Stimulated activated CD4-positive, alpha-beta T cell treated with anti-CD3 and anti-CD28 coated beads, Interleukin-15, amount 100 ng/mL, for 48 hours (primary cell): ENCODE measurements around the gene MVK.

ENCODE experiments used
- DNase-seq, 2 donors: peaks; one replicate each; pipeline ENCODE4 v3.0.0-alpha.2; 2020; ENCODE audit warnings: low read depth in 2 of 2

MVK gene

DNA sequence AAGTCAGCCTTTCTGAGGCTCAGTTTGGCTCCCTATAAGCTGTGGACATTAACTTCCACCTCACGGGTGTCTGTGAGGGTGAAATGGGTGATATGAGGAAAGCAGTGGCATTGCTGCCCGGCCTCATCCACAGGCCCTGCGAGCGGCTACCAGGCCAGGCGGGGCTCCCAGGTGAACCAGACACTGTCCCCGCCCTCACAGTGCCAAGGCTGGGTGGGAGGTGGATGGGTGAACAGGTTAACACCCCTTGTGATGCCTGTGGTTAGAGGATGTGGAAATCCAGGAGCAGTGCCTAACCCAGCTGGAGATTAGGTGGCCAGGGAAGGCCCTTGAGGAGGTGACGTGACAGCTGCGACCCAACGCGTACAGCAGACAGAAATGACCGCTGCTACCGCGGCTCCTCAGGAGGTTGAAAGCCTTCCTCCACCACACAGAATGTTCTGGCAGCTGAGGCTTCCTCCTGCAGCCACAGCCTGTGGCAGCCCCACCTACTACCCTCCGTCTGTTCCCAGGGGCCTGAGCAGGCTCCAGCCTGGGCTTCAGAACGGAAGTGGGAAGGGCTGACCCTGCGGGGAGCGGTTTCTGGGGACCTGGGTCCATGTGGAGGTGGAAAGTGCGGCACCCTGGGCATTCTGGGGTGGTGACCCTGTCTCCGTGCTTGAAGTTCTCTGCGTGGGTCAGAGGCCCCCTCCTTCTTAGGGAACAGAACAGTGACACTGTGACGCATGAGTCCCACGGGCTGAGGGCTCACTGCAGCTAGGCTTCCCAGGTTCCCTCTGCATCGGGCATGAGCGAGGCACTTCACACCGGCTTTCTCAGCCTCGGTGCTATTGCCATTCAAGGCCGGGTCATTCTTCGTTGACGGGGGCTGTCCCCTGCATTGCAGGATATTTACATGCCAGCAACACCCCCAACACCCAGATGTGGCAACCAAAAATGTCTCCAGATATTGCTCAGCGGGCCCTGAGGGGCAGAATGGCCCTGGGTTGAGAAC is 10.0 kb upstream of the MVK start:
- DNase-seq, result no peak

DNA sequence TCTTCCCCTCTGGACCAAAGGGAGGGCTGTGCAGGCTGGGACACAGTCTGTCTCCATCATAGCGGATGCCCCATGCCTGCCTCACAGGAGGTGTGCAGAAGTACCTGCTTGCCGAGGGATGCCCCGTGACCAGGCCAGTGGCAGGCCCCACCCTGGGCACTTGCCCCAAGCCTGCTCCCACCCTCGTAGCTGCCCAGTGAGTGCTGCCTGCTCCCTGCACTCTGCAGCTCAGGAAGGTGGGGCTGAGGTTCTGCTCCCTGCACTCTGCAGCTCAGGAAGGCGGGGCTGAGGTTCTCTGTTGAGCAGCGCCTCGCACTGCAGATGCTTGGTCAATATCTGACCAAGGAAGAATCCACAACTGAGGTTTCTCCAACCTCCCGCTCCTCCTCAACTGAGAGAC is 7.2 kb upstream of the MVK start:
- DNase-seq, result no peak

DNA sequence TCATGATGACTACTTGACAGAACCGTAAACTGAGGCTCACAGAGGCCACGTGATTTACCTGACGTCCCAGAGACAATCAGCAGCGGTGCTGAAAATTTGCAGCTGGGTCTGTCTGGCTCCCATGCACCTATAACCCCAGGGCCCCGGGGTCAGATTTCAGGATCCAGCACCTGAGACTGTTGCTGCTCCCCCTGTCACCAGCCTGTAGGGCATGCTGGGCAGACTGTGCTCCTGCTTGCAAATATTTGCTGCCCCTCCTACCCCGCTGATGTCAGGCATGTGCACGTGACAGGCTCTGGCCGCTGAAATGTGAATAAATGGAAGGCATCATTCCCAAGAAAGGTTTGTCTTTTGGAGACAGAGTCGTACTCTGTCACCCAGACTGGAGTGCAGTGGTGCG is 6.3 kb upstream of the MVK start:
- DNase-seq, result no peak

DNA sequence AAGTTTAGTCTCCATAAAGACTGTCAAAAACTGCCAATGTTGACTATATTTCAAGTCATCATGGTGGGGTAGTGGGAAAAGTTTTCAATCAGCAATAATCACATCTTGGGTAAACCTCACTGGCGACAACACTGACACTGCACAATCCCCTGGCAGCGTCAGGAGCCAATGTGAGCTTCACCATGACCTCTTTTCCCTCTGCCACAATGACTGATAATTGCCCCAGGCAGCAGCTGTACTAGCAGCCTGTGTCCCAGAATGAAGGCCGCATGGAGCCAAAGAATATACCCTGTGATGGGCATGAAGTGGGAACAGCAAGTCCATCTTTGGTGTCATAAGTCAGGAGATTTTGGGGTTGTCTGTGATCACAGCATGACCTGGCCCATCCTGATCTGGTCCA is 5.6 kb upstream of the MVK start:
- DNase-seq, result no peak

DNA sequence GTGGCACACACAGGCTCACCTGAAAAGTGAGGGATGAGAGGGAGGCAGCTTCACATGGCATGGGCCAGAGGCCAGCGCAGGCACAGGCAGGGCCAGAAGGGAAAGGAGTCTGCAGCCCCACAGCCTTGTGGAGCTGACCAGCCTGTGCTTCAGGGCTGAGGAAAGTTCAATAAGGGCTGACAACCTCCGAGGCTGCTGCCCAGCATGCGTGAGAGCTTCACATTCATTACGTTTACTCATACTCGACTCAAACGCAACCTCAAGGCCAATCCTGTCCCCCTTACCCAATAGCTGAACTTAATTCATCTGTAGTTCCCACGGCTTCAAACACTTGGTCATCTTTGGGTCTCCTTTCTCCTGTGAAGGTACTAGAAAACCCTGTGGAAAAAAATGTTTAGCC is 5.1 kb upstream of the MVK start:
- DNase-seq, result no peak

DNA sequence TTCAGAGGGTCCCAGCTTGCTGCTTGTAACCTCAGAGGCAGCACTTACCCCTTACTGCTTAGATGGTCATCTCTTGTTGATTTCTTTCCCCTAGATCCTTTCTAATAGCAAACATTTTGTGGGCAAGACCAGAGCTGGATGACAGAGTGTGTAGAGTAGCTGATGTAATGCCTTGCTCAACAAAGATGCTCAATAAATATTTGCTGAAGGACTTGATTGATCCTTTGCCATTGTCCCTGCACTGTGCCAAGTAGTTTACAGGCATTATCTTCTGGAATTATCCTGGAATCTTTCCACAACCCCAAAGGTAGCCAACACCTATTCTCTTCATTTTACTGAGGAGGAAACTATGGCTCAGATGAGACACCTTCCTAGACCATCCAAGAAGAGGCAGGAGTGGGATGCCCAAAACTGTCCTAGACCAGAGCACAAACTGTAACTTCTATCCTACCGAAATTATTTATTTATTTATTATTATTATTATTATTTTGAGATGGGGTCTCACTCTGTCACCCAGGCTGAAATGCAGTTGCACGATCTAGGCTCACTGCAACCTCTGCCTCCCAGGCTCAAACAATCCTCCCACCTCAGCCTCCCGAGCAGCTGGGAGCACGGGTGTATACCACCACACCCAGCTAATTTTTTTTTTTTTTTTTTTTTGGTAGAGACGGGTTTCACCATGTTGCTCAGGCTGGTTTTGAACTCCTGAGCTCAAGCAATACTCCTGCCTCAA is 1.7 kb upstream of the MVK start:
- DNase-seq, result no peak

DNA sequence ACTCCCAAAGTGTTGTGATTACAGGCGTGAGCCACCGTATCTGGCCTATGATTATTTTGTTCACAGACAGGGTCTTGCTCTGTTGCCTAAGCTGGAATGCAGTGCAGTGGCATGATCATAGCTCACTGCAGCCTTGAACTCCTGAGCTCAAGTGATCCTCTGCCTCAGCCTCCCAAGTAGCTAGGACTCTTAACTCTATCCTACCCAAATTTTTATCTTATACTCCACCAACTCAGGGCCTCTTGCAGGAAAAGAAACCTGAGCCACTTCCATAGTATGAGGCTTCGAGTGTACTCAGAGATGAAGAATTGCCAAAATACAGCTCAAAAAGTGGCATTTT is 1.1 kb upstream of the MVK start:
- no peak for DNase-seq

DNA sequence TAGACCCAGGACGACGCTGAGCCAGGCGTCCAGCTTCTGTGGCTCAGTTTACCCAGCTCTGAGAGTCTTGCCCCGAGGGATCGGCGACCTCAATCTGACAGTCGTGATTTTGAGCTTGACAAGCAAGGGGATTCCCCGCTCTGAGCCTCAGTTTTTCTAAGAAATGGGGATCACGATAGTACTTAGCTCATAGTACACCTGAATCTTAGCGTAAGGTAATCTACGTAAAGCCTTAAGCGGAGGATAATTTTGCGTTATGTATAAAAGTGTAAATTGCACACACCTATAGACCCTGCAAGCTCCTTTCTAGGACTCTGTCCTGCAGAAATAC is 285 bp downstream of the MVK start:
- no peak for DNase-seq

DNA sequence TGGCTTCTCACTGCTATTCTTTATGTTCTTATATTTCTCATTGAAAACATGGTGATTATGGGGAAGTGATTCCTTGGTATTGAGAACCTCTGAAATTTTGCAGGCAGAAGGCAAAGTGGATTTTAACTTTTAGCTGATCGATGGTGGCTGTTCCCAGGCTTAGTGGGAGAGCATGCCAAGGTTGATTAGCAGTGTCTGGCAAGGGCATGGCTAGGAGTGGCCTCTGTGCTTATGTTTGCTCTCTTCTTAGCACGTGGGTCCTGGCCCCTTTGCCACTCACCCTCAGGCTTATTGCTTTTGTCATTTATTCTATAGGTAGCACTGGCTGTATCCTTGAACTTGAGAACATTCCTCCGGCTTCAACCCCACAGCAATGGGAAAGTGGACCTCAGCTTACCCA is 2.1 kb downstream of the MVK start:
- DNase-seq, result no peak

DNA sequence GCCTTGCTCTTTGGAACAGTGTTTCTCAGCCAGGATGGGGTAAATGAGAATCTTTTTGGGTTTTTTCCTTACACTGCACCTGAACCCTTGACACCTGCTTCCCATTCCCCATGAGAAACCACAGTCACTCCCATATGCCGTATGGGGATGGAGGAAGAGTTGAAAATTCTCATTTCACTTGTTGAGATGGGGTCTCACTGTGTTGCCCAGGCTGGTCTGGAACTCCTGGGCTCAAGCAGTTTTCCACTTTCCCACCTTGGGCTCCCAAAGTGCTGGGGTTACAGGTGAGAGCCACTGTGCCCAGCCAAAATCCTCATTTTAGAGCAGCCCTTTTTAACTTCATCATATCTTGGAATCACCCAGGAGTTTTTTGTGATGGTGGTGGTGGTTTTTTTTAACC is 3.7 kb downstream of the MVK start:
- DNase-seq, result no peak

DNA sequence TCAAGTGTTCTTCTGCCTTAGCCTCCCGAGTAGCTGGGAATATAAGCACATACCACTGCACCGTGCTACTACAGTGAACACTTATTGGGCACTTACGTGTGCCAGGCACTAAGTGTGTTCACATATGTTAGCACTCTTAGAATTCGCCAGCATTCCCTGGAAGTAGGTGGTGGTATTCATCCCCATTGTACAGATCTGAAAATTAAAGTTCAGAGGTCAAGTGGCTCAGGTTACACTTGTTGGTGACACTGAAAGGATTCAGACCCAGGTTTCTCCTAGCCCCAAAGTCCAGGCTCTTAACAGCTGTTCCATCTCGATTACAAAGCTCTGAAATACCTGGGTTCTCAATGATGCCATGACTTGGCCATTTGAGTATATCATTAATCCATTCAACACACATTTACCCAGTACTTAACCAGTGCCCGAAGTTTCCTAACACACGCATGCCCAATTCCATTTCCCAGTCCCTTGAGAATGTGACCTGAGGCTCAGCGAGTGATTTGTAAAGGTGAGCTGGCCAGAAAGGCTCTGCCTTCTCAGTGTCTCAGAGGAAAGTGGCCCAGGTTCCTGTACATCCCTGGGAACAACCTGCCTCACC is 4.8 kb downstream of the MVK start:
- DNase-seq, result no peak

DNA sequence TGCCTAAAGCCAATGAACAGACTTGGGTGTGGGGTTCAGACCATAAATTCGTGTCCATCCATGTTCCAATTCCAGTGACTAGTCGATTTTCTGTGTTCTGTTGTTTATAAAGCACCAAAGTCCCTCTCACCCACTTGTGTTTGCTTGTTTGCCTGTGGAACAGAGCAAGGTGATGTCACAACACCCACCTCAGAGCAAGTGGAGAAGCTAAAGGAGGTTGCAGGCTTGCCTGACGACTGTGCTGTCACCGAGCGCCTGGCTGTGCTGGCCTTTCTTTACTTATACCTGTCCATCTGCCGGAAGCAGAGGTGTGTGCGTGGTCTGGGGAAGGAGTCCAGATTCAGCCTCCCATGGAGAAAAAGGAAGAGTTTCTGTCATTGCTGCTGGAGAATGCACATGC is 6.0 kb downstream of the MVK start:
- no peak for DNase-seq

DNA sequence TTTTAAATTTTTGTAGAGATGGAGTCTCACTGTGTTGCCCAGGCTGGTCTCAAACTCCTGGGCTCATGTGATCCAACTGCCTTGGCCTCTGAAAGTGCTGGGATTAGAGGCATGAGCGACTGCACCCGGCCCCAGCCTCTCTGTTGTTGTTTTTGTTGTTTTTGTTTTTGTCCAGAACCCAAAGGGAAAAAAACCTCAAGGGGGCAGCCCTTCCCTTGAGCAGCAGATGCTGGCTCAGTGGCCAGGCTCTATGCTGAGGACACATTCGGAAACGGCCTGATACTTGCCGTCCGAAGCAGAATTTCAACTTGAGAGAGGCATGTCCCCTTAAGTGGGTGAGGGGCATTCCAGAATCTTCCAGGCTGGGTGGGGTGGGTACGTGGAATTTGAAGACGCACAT is 6.7 kb downstream of the MVK start:
- DNase-seq, result no peak

DNA sequence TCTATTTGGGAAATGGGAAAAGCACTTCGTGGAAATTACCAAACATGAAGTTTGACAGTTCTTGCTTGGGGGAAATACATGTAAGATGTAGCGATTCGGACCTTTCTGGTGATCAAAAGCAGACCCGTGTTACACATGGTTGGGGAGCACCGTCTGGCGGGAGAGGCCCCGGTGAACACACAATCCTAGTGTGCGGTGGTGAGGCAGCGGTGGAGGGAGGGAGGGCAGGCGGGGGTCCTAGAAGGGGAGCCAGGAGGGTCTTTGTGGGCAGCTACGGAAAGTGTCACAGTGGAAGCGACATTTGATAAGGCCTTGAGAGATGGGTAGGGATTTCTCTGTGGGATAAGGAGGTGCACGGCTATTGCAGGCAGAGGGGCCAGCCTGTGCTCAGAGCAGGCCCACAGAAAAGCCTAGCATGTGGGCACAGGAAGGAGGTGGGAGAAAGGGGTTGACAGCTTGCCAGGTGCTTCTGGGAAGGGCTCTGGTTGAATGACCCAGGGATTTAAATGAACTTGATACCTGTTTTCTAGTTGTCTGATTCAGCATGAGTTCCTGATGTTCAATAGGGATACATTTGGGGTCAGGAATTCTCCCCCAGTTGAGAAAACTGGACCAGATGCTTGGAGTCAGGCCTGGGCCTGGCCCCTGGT is 7.2 kb downstream of the MVK start:
- no peak for DNase-seq

DNA sequence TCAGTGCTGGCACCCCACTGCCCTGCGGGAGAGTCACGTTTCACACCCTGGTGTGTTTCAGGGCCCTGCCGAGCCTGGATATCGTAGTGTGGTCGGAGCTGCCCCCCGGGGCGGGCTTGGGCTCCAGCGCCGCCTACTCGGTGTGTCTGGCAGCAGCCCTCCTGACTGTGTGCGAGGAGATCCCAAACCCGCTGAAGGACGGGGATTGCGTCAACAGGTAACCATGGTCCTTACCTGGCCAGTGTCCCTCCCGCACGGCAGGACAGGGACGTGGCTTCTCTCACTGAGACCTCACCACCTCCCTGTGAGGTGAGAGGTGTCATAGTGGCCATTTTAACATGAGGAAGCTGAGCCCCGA is 7.7 kb downstream of the MVK start:
- DNase-seq, result no peak

DNA sequence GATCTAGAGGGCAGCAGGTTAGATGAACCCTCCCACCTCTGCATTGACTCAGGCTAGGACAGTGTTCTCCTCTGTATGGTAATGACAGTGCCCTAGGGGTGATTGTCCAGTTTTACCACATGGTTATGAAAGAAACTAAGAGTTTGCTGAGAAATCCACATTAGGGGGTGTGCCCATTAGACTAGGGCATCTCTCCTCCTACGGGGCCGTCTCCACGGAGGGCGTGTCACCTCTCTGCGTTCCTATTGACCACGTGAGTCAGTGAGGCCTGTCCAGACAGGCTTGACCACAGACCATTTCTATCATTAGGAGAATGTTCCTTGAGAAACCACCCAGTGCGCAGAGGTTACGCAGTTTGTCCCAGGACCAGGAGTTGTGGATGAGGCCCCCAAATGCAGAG is 8.3 kb downstream of the MVK start:
- DNase-seq, result no peak

DNA sequence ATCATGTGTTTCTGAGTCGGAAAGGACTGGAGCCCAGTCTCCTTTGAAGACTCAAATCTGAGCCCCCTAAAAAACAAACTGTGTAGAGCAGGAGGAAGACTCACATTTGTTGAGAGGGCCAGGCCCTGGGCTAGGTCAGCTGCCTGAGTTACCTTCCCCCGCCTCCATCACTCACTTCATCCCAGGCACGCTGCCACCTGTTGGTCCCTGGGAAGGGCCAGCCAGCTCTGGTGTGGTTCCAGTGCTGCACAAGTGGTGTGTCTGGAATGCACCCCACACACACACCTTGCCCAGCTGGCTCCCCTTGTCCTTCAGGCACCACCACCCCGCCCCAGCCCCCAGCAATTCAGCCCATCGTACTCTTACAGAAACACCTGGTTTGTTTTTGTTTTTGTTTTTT is 9.0 kb downstream of the MVK start:
- no peak for DNase-seq

DNA sequence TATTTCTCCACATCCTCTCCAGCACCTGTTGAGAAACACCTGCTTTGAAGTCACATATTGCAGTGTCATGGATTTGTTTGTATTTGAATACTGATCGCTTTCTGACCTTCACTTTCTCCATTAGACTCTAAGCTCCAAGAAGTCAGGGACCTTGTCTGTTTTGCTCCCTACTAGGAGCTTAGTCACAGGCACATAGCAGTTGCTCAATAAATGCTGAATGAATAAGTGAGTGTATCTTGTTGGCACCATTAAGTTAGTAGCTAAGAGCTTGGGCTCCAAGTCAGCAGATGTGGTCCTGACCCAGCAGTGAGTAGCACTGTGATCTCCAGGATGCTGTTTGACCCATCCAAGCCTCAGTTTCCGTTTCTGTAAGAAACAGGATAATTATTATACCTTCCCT is 10.1 kb downstream of the MVK start:
- DNase-seq, result no peak

DNA sequence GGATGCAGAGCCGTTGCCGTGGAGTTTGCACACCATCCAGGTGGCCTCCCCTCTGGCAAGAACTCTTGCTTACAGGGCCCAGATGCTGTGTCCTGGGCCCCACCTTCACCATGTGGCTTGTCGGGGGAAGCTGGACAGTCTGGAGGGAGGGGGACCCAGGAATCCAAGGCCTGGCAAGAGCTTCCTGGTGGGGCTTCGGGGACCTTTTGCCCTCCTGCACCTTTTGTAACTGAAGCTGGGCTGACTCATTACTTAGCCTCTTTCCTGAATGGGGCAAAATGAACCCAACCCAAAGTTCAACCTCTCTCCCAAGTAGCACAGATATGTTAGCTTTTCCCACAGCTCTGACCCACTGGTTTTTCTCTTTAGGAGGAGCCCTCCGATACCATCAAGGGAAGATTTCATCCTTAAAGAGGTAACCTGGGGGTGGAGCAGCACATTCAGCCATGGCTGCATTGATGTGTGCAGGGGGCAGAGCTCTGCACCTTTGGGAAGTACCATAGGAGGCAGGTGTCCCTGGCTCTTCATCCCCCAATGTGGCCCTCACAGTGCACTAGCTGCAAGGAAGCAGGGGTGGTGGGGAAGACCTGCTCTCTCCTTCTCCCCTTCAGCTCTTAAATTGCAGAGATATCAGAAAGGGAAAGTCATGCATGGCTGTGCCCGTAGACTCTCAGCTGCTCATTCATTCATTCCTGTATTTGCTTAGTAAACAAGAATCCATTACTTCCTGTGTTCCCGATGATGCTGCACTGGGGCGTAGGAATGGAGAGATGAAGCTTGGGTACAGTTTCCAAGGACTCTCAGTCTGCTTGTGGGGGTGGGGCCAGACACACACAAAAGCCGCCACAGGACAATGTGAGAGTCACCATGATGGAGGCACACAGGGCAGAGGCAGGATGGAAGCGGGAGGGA is 13.0 kb downstream of the MVK start:
- DNase-seq, result no peak

DNA sequence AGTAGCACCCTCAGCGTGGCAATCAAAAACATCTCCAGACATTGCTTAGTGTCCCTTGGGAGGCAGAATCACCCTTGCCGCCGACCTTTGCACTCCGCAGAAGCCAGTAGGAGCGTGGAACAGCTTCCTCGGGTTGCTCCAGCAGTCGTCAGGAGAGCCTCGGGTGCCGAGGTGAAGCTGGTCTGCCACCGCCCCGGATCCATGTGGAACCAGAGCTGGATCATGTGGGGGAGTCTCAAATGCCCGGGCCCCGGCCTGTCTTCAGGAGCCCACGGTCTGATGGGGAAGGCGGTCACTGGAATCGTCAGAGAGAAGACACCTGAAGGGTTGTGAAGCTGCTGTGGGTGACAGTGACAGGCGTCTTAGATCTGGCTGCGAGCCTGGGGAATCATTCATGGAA is 14.3 kb downstream of the MVK start:
- no peak for DNase-seq

DNA sequence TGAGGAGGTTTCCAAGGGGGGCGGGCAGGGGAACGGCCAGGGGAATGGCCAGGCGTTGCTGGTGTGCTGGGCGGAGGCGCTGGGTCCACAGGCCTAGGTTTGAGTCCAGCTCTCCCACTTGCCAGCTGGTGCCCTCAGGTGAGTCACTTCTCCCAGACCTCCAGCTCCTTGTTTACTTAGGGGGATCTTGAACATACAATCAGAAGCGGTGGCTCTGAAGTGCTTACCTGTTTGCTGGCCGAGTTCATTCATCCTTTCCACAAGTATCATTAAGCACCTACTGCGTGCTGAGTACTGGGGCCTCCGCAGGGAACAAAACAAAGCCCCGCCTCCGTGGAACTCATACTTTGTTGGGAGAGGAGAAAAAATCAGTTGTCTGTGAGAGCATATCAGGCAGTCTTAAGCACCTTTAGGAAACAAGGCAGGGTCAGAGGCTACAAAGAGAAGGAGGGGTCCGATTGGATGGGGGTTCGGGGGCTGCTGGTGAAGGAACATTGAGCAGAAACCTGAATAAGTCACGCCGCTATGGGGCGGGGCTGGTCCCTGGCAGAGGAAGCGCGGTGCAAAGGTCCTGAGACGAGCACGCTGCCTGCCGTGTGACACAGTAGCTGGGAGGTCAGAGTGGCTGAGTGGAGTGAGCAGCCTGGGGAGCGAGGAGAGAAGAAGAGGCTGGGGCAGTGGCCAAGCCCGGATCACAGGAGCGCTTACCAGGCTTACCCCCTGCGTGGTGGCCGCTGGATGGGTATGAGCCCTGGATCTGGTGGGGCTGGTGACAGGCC is 15.1 kb downstream of the MVK start:
- DNase-seq, result no peak
